Gastroesophageal sphincter (tissue), 3 donors: ENCODE measurements around the gene MACROD2.

Experiments used
- CTCF ChIP-seq, 4 experiments: fragments of 200-600 bp in 2 of 4; fragments of 450-650 bp in 2 of 4; sonication (generic) in 1 of 4; IDR thresholded peaks; one replicate each; pipeline ENCODE4 v1.5.1; 2017 to 2019; ENCODE audit warnings: antibody characterized with exemption in 4 of 4, mild to moderate bottlenecking in 2 of 4, moderate library complexity in 2 of 4
- EP300 ChIP-seq: sonication (generic); formaldehyde crosslinking; IDR thresholded peaks from one replicate; pipeline ENCODE4 v1.6.1; 2017; ENCODE audit warnings: antibody characterized with exemption, mild to moderate bottlenecking
- POLR2A ChIP-seq, 2 donors: fragments of 450-650 bp; IDR thresholded peaks; one replicate each; pipeline ENCODE4 v1.6.1; 2017; ENCODE audit warnings: antibody characterized with exemption in 2 of 2, mild to moderate bottlenecking in 2 of 2, moderate library complexity in 1 of 2

GRCh38 chr20:14470977-14471661 lies 475.8 kb downstream of the MACROD2 start:
- no peak for TF ChIP-seq EP300
- no peak for TF ChIP-seq POLR2A (IDR thresholded peaks at IDR 0.05)
- TF ChIP-seq CTCF (IDR thresholded peaks at IDR 0.05) = no peak
